ENCODE results near the gene PTTG1IP. TPM values are rescaled to one million over a fixed set of nuclear protein-coding genes. Genes with fewer than 3 reads are reported as not detected.

Gene PTTG1IP
- total and polyA plus RNA-seq, 10 of the 15 experiments (the other 5 are each of a cell fraction or from before 2014, with no cell fraction given): 2.4 to 56.4 (median 44.4) TPM

DNA sequence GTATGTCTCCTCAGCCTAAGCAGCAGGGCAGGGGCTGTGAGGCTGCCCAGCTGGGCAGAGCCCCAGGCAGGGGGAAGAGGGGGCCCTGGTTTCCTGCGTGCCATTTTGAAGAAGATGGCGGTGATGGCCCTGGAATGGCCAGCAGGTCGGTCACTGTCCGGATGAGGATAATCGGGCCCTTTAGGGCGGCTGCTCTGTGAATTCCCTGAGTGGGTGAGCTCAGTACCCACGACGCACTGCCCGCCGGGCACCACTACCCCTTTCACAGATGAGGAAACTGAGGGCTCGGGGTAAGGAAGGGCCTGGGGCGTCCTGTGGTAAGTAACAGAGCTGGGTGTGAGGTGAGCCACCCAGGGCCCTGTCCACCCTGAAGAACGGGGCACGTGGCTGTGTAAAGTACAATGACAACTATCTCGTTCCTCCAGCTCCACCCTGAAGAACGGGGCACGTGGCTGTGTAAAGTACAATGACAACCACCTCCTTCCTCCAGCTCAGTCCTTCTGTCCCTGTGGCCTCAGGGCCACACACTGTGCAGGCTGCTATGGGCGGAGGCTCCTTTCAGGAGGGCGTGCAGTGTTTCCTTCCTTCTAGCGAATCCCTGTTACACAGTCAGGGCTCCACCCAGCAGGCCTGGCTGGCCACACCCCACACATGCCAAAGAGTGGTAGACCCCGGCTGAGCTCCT, 24.0 kb upstream of the PTTG1IP start:
- Histone ChIP-seq H3K79me2 (ENCODE audit: control insufficient read depth, insufficient read depth, low read length) (no peaks in the 10 kb centered on the region), H3K9me3 (replicated peaks; ENCODE audit: control insufficient read depth, insufficient read depth, low read length) (no peaks in the 10 kb centered on the region), H3K4me3 (no peak overlapping the region), H4K20me1 (ENCODE audit: control insufficient read depth, insufficient read depth) (no peaks in the 10 kb centered on the region), H3K4me2 (ENCODE audit: control insufficient read depth, insufficient read depth) (no peak overlapping the region), H3K4me1 (ENCODE audit: control insufficient read depth, insufficient read depth, low read length) (no peaks in the 10 kb centered on the region), H3K36me3 (ENCODE audit: control insufficient read depth in 2 of 2, insufficient read depth in 2 of 2, low read length in 1 of 2) (peaks cover 12 to 40% of the 10 kb centered on the region in 2 experiments), H3K9ac (ENCODE audit: control insufficient read depth, insufficient read depth, low read length) (no peak overlapping the region), H3K27ac (ENCODE audit: control insufficient read depth, insufficient read depth) (no peak overlapping the region), H3K27me3 (replicated peaks in 1 of 2; ENCODE audit: control insufficient read depth in 2 of 2, insufficient read depth in 2 of 2, low read length in 1 of 2) (no peaks in the 10 kb centered on the region), H2AFZ (ENCODE audit: control insufficient read depth, low read depth, low read length) (no peak overlapping the region)
- no TSS peak for BruUV-seq (replicated peaks)
- ChIA-PET CTCF (interaction anchor here (0.9 to 1.3 kb wide), 2 partner anchors 19 to 36 kb away, joined by 3 to 4 read pairs; no protein-coding TSS in a partner anchor), SMC1A (ENCODE audit: uncharacterized antibody, unreplicated experiment) (no interaction called here), RAD21 (ENCODE audit: unreplicated experiment) (interaction anchor here (1.3 to 1.5 kb wide), 2 partner anchors 11 to 36 kb away, joined by 3 to 4 read pairs; no protein-coding TSS in a partner anchor), POLR2A (interaction anchor here (0.6 to 1.3 kb wide), 2 partner anchors 10 to 19 kb away, joined by 3 to 4 read pairs; no protein-coding TSS in a partner anchor)
- in situ Hi-C loops (cut with MboI) (no loop called here), intact Hi-C loops (cut with micrococcal nuclease; ENCODE audit: unreplicated experiment) (no loop called here)
- WGBS (ENCODE audit: insufficient coverage, insufficient replicate concordance, low lambda C conversion rate, missing lambda C conversion rate): 75% methylated on average over 20 of the region's 21 CpGs
- TF ChIP-seq ESRRA (IDR thresholded peaks at IDR 0.05; ENCODE audit: low read length) (no peak), SMAD1 (IDR thresholded peaks at IDR 0.05; ENCODE audit: low read depth, partially characterized antibody) (no peak), EP300 (IDR thresholded peaks at IDR 0.05; ENCODE audit: borderline replicate concordance in 1 of 2, control insufficient read depth in 1 of 2, low read depth in 2 of 2, low read length in 2 of 2) (no peak), PAX5 (IDR thresholded peaks at IDR 0.05; ENCODE audit: borderline replicate concordance, low read depth, low read length) (no peak), FOS (IDR thresholded peaks at IDR 0.05; ENCODE audit: borderline replicate concordance, extremely low read depth, insufficient read length) (no peak), BMI1 (IDR thresholded peaks at IDR 0.05; ENCODE audit: borderline replicate concordance) (no peak), ZNF384 (IDR thresholded peaks at IDR 0.05; ENCODE audit: borderline replicate concordance, low read depth, low read length) (no peak), SREBF2 (IDR thresholded peaks at IDR 0.05; ENCODE audit: low read length) (no peak), HDAC6 (IDR thresholded peaks at IDR 0.05; ENCODE audit: unreplicated experiment) (no peak), BRCA1 (IDR thresholded peaks at IDR 0.05; ENCODE audit: low read depth, low read length) (no peak), TAF1 (IDR thresholded peaks at IDR 0.05; ENCODE audit: borderline replicate concordance, low read depth, low read length) (no peak)
- TF ChIP-seq, protein P1, sequence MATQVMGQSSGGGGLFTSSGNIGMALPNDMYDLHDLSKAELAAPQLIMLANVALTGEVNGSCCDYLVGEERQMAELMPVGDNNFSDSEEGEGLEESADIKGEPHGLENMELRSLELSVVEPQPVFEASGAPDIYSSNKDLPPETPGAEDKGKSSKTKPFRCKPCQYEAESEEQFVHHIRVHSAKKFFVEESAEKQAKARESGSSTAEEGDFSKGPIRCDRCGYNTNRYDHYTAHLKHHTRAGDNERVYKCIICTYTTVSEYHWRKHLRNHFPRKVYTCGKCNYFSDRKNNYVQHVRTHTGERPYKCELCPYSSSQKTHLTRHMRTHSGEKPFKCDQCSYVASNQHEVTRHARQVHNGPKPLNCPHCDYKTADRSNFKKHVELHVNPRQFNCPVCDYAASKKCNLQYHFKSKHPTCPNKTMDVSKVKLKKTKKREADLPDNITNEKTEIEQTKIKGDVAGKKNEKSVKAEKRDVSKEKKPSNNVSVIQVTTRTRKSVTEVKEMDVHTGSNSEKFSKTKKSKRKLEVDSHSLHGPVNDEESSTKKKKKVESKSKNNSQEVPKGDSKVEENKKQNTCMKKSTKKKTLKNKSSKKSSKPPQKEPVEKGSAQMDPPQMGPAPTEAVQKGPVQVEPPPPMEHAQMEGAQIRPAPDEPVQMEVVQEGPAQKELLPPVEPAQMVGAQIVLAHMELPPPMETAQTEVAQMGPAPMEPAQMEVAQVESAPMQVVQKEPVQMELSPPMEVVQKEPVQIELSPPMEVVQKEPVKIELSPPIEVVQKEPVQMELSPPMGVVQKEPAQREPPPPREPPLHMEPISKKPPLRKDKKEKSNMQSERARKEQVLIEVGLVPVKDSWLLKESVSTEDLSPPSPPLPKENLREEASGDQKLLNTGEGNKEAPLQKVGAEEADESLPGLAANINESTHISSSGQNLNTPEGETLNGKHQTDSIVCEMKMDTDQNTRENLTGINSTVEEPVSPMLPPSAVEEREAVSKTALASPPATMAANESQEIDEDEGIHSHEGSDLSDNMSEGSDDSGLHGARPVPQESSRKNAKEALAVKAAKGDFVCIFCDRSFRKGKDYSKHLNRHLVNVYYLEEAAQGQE (IDR thresholded peaks at IDR 0.05; ENCODE audit: low read depth, low read length): no peak
- TF ChIP-seq, protein P2, sequence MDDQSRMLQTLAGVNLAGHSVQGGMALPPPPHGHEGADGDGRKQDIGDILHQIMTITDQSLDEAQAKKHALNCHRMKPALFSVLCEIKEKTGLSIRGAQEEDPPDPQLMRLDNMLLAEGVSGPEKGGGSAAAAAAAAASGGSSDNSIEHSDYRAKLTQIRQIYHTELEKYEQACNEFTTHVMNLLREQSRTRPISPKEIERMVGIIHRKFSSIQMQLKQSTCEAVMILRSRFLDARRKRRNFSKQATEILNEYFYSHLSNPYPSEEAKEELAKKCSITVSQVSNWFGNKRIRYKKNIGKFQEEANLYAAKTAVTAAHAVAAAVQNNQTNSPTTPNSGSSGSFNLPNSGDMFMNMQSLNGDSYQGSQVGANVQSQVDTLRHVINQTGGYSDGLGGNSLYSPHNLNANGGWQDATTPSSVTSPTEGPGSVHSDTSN (IDR thresholded peaks at IDR 0.05; ENCODE audit: insufficient replicate concordance, low read depth, low read length): no peak
- TF ChIP-seq, protein P3, sequence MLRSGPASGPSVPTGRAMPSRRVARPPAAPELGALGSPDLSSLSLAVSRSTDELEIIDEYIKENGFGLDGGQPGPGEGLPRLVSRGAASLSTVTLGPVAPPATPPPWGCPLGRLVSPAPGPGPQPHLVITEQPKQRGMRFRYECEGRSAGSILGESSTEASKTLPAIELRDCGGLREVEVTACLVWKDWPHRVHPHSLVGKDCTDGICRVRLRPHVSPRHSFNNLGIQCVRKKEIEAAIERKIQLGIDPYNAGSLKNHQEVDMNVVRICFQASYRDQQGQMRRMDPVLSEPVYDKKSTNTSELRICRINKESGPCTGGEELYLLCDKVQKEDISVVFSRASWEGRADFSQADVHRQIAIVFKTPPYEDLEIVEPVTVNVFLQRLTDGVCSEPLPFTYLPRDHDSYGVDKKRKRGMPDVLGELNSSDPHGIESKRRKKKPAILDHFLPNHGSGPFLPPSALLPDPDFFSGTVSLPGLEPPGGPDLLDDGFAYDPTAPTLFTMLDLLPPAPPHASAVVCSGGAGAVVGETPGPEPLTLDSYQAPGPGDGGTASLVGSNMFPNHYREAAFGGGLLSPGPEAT (IDR thresholded peaks at IDR 0.05; ENCODE audit: low read depth): no peak
- ATAC-seq (peak; percentile 31), FAIRE-seq (no peak), DNase-seq (ENCODE audit: low read depth, low spot score) (no peak)
